GM12878 (cell line): ENCODE results near the gene DYRK4. TPM values are rescaled to one million over a fixed set of nuclear protein-coding genes. Genes with fewer than 3 reads are reported as not detected.

Experiments used
- JUND ChIP-seq: IDR thresholded peaks from 2 replicates; pipeline ENCODE4 v1.6.1; 2012; ENCODE audit warnings: low read depth, mild to moderate bottlenecking, low read length, improper control_type of control experiment, moderate library complexity
- MTA2 ChIP-seq: fragments of 450-650 bp; IDR thresholded peaks from 2 replicates; pipeline ENCODE4 v1.6.1; 2016; ENCODE audit warnings: low read depth, mild to moderate bottlenecking, moderate library complexity
- MTA3 ChIP-seq: IDR thresholded peaks from 2 replicates; pipeline ENCODE4 v1.6.1; 2012; ENCODE audit warnings: low read length, inconsistent platforms, borderline replicate concordance
- PML ChIP-seq: IDR thresholded peaks from 2 replicates; pipeline ENCODE4 v1.6.1; 2012; ENCODE audit warnings: low read length, inconsistent platforms
- SMAD5 ChIP-seq: IDR thresholded peaks from 2 replicates; pipeline ENCODE4 v1.6.1; 2016; ENCODE audit warnings: antibody characterized with exemption, low read depth
- SRF ChIP-seq, 2 experiments: IDR thresholded peaks; 2 replicates each; pipeline ENCODE4 v1.6.1; 2011; ENCODE audit warnings: low read depth in 2 of 2, low read length in 2 of 2, mild to moderate bottlenecking in 1 of 2, moderate library complexity in 1 of 2
- TBL1XR1 ChIP-seq: IDR thresholded peaks from 2 replicates; pipeline ENCODE4 v1.6.1; 2012; ENCODE audit warnings: low read depth, low read length, improper control_type of control experiment
- ZNF217 ChIP-seq: fragments of 450-650 bp; IDR thresholded peaks from 2 replicates; pipeline ENCODE4 v1.6.1; 2017; ENCODE audit warnings: antibody characterized with exemption, mild to moderate bottlenecking
- polyA plus RNA-seq, 11 experiments: library from polyadenylated mRNA; depleted of rRNA in 4 of 11; unstranded in 6 of 11; stranded (reverse) in 5 of 11; fragments of >200 nt; fragmentation: Nextera tagmentation in 4 of 11; fragmentation: Illumina TruSeq in 1 of 11; extraction: Ambion mirVana in 4 of 11; extraction: Trizol in 1 of 11; gene quantifications; 1 replicate in 1 of 11; 2 replicates in 10 of 11; pipeline versions ENCODE4 v1.2.1 to v1.2.3, GENCODE V29; 2011 to 2016; ENCODE audit warnings: inconsistent platforms in 2 of 11, missing spikeins in 2 of 11, low read depth in 1 of 11
- total RNA-seq, 4 experiments: library from RNA; depleted of rRNA in 3 of 4; stranded (reverse); fragments of >200 nt in 3 of 4; fragmentation: Illumina TruSeq in 1 of 4; extraction: Trizol in 1 of 4; gene quantifications; 2 replicates each; pipeline versions ENCODE4 v1.2.1 to v1.2.3, GENCODE V29; 2013 to 2021
- TF ChIP-seq, protein P1 (sequence below): IDR thresholded peaks from 2 replicates; pipeline ENCODE4 v1.6.1; 2012; ENCODE audit warnings: improper control_type of control experiment, low read depth, low read length; ENCODE audit not compliant: insufficient replicate concordance

Gene DYRK4
- total and polyA plus RNA-seq, 10 of the 15 experiments (the other 5 are each of a cell fraction or from before 2014, with no cell fraction given): 30.8 to 66.7 (median 46.8) TPM

DNA sequence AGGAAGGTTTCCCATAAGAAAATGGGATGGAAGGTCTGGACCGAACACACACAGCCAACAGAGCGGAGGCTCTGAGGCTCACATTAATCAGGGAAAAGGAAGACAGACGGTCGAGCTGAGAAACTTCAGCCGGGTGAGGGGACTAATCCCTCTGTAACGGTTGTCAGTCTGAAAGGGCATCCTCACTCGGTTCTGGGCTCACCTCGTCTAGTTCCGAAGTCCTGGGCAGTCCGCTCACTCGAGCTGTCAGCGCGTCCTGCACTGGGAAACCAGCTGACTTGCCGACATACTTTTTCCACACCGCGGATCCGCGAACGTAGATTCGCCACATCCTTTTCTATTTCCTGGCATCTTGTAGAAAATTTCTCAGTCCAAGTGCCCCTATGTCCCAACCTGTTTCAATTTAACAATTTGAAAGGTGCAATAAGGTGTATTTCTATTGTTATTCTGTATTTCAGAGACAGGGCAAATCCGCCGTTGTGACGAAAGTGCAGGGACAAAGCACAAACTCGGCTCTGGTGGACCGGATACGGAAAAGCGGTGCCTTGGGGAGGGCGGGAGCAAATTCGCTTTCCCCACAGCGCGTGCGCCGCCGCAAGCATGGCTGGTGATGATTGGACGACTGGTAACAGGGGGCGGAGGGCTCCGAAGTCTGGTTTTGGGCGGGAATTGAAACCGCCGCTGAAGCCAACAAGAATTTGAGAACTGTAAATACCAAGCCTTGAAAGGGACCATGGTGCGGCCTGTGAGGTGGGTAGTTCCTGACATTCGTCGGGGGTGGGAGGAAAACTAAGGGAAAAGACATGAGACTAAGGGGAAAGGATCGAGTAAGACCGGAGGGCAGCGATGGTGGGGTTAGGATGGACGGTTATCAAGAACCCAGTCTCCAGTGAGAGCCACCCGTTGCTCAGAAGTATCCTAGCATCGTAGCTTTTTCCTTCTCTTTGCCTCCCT lies 23.5 kb upstream of the DYRK4 start, which contains the start of gene RAD51AP1 (continued):
- TF ChIP-seq SMAD5: no peak
- TF ChIP-seq ZNF217: no peak
- TF ChIP-seq PML: peak; percentile 84; the same call in 1 of the 2 replicates
- no peak for TF ChIP-seq TBL1XR1
- TF ChIP-seq JUND: no peak
- TF ChIP-seq MTA3: 0 out of 2 replicates have a peak, but pooled peaks have one; percentile 60
- TF ChIP-seq, protein P1, sequence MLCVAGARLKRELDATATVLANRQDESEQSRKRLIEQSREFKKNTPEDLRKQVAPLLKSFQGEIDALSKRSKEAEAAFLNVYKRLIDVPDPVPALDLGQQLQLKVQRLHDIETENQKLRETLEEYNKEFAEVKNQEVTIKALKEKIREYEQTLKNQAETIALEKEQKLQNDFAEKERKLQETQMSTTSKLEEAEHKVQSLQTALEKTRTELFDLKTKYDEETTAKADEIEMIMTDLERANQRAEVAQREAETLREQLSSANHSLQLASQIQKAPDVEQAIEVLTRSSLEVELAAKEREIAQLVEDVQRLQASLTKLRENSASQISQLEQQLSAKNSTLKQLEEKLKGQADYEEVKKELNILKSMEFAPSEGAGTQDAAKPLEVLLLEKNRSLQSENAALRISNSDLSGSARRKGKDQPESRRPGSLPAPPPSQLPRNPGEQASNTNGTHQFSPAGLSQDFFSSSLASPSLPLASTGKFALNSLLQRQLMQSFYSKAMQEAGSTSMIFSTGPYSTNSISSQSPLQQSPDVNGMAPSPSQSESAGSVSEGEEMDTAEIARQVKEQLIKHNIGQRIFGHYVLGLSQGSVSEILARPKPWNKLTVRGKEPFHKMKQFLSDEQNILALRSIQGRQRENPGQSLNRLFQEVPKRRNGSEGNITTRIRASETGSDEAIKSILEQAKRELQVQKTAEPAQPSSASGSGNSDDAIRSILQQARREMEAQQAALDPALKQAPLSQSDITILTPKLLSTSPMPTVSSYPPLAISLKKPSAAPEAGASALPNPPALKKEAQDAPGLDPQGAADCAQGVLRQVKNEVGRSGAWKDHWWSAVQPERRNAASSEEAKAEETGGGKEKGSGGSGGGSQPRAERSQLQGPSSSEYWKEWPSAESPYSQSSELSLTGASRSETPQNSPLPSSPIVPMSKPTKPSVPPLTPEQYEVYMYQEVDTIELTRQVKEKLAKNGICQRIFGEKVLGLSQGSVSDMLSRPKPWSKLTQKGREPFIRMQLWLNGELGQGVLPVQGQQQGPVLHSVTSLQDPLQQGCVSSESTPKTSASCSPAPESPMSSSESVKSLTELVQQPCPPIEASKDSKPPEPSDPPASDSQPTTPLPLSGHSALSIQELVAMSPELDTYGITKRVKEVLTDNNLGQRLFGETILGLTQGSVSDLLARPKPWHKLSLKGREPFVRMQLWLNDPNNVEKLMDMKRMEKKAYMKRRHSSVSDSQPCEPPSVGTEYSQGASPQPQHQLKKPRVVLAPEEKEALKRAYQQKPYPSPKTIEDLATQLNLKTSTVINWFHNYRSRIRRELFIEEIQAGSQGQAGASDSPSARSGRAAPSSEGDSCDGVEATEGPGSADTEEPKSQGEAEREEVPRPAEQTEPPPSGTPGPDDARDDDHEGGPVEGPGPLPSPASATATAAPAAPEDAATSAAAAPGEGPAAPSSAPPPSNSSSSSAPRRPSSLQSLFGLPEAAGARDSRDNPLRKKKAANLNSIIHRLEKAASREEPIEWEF: no peak
- TF ChIP-seq SRF (IDR thresholded peaks at IDR 0.05; ENCODE audit: low read depth in 2 of 2, low read length in 2 of 2): no peak
- TF ChIP-seq MTA2: peak; percentile 55
- TF ChIP-seq, all 136 proteins: peak for 66
